ENCODE data around the gene LUC7L.
"Not testable (repeated sequence)": the region's sequence is repeated elsewhere in the genome, so short reads cannot be mapped to it uniquely, and the experiment has no call there.

Gene LUC7L

GRCh38 chr16:228852-229730 is at the start of gene LUC7L:
LUC7L (minus strand) TSS chr16:229449; CDS start chr16:229339, 110 bp downstream.
- DNase-seq (ENCODE audit: low read depth) = peak; percentile 64

- DNase-seq (ENCODE audit: low read depth) = no peak
Measured at GRCh38 chr16:278863-279366, 49.7 kb upstream of the LUC7L start.

GRCh38 chr16:276426-277077 is 47.3 kb upstream of the LUC7L start:
- DNase-seq (ENCODE audit: low read depth) = no peak

- no peak for DNase-seq (ENCODE audit: low read depth)
Measured at GRCh38 chr16:275786-276232, 46.6 kb upstream of the LUC7L start, which contains the start of gene RGS11. RGS11 (minus strand) TSS chr16:275944; CDS start chr16:275911, 33 bp downstream.

- DNase-seq (ENCODE audit: low read depth) = no peak
Measured at GRCh38 chr16:275041-275641, 45.9 kb upstream of the LUC7L start.

- DNase-seq (ENCODE audit: low read depth) = no peak
Measured at GRCh38 chr16:273547-274421, 44.5 kb upstream of the LUC7L start.

- no peak for DNase-seq (ENCODE audit: low read depth)
Measured at GRCh38 chr16:272633-273546, 43.6 kb upstream of the LUC7L start.

- DNase-seq (ENCODE audit: low read depth) = no peak
Measured at GRCh38 chr16:270381-271255, 41.4 kb upstream of the LUC7L start.

GRCh38 chr16:269061-269796 is 40.0 kb upstream of the LUC7L start:
- DNase-seq (ENCODE audit: low read depth) = no peak

GRCh38 chr16:268141-269053 is 39.1 kb upstream of the LUC7L start:
- DNase-seq (ENCODE audit: low read depth) = no peak

GRCh38 chr16:267562-267961 is 38.3 kb upstream of the LUC7L start:
- not testable (repeated sequence) for DNase-seq (ENCODE audit: low read depth)

- DNase-seq (ENCODE audit: low read depth) = no peak
Measured at GRCh38 chr16:266258-267164, 37.3 kb upstream of the LUC7L start.

GRCh38 chr16:265711-266110 is 36.5 kb upstream of the LUC7L start:
- no peak for DNase-seq (ENCODE audit: low read depth)

GRCh38 chr16:265002-265529 is 35.8 kb upstream of the LUC7L start:
- no peak for DNase-seq (ENCODE audit: low read depth)

GRCh38 chr16:264440-264951 is 35.2 kb upstream of the LUC7L start:
- DNase-seq (ENCODE audit: low read depth) = no peak

GRCh38 chr16:263944-264343 is 34.7 kb upstream of the LUC7L start:
- no peak for DNase-seq (ENCODE audit: low read depth)

Measured in stimulated activated CD8-positive, alpha-beta memory T cell treated with anti-CD3 and anti-CD28 coated beads, Interleukin-15, amount 100 ng/mL, for 1 hour (primary cell).